GM18508 (cell line): Measurements from ENCODE around the gene SGMS1.
"Not testable (repeated sequence)": the region's sequence is repeated elsewhere in the genome, so short reads cannot be mapped to it uniquely, and the experiment has no call there.

Source experiments
- ATAC-seq: cut with Tn5 transposase; IDR thresholded peaks from one replicate; pipeline ENCODE4 v1.9.1; 2021; ENCODE audit warnings: moderate number of reproducible peaks; ENCODE audit not compliant: insufficient read depth, unreplicated experiment

The SGMS1 gene

GRCh38 chr10:50439187-50439586 is 184.6 kb downstream of the SGMS1 start:
- ATAC-seq, result no peak

- no peak for ATAC-seq
Measured at GRCh38 chr10:50438049-50438936, 185.5 kb downstream of the SGMS1 start.

GRCh38 chr10:50437248-50437647 is 186.5 kb downstream of the SGMS1 start:
- ATAC-seq, result no peak

- ATAC-seq, result no peak
Measured at GRCh38 chr10:50436805-50437204, 187.0 kb downstream of the SGMS1 start.

- peak; percentile 31 for ATAC-seq
Measured at GRCh38 chr10:50432211-50433009, 191.3 kb downstream of the SGMS1 start.

GRCh38 chr10:50431791-50432190 is 192.0 kb downstream of the SGMS1 start:
- ATAC-seq, result peak; percentile 70

GRCh38 chr10:50431133-50431532 is 192.6 kb downstream of the SGMS1 start:
- no peak for ATAC-seq

GRCh38 chr10:50426485-50426884 is 197.3 kb downstream of the SGMS1 start:
- ATAC-seq, result peak; percentile 82

GRCh38 chr10:50425215-50425614 is 198.5 kb downstream of the SGMS1 start:
- not testable (repeated sequence) for ATAC-seq

- no peak for ATAC-seq
Measured at GRCh38 chr10:50423448-50423847, 200.3 kb downstream of the SGMS1 start.

- ATAC-seq, result no peak
Measured at GRCh38 chr10:50422259-50422658, 201.5 kb downstream of the SGMS1 start.

- ATAC-seq, result no peak
Measured at GRCh38 chr10:50421026-50421719, 202.6 kb downstream of the SGMS1 start.

- no peak for ATAC-seq
Measured at GRCh38 chr10:50420196-50420595, 203.6 kb downstream of the SGMS1 start.

GRCh38 chr10:50419756-50420155 is 204.0 kb downstream of the SGMS1 start:
- no peak for ATAC-seq

- no peak for ATAC-seq
Measured at GRCh38 chr10:50419091-50419490, 204.7 kb downstream of the SGMS1 start.

- peak; percentile 53 for ATAC-seq
Measured at GRCh38 chr10:50417886-50418830, 205.6 kb downstream of the SGMS1 start.

GRCh38 chr10:50417486-50417885 is 206.3 kb downstream of the SGMS1 start:
- ATAC-seq, result no peak

GRCh38 chr10:50416881-50417280 is 206.9 kb downstream of the SGMS1 start:
- no peak for ATAC-seq

- ATAC-seq, result no peak
Measured at GRCh38 chr10:50416181-50416824, 207.5 kb downstream of the SGMS1 start.
